Measurements from ENCODE around the gene USP17L26.
"Not testable (repeated sequence)": the region's sequence is repeated elsewhere in the genome, so short reads cannot be mapped to it uniquely, and the experiment has no call there.

The USP17L26 gene, protein sequence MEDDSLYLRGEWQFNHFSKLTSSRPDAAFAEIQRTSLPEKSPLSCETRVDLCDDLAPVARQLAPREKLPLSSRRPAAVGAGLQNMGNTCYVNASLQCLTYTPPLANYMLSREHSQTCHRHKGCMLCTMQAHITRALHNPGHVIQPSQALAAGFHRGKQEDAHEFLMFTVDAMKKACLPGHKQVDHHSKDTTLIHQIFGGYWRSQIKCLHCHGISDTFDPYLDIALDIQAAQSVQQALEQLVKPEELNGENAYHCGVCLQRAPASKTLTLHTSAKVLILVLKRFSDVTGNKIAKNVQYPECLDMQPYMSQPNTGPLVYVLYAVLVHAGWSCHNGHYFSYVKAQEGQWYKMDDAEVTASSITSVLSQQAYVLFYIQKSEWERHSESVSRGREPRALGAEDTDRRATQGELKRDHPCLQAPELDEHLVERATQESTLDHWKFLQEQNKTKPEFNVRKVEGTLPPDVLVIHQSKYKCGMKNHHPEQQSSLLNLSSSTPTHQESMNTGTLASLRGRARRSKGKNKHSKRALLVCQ

GRCh38 chr4:9334358-9334757 lies at the start of gene USP17L26:
Gene USP17L26, plus strand, starts transcription at chr4:9334658. Its CDS starts 0 bp downstream, at chr4:9334658.
- DNase-seq: not testable (repeated sequence)

DNA sequence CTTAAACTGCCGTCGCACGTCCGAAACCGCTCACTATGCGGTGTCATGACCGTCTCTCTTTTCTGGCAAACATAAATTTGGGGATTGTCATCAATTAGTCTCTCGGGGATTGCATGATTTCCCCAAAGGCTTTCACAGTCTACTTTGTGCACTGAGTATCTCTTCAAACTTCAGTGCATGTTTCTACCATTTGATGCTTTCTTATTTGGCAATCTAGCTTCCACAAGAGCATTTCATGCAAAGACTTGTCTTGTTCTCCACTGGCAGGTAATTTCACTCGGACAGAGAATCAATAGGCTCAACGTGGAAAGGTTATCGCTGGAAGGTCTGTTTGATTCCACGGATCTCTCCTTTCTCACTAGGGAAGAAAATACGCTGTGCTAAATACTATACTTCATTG lies 10.3 kb upstream of the USP17L26 start:
- not testable (repeated sequence) for DNase-seq

- DNase-seq: not testable (repeated sequence)
These were observed 9.6 kb upstream of the USP17L26 start, which contains the start of gene USP17L24 for GRCh38 chr4:9324865-9325264. Gene USP17L24, plus strand, starts transcription at chr4:9325165. Its CDS starts 0 bp downstream, at chr4:9325165.

DNA sequence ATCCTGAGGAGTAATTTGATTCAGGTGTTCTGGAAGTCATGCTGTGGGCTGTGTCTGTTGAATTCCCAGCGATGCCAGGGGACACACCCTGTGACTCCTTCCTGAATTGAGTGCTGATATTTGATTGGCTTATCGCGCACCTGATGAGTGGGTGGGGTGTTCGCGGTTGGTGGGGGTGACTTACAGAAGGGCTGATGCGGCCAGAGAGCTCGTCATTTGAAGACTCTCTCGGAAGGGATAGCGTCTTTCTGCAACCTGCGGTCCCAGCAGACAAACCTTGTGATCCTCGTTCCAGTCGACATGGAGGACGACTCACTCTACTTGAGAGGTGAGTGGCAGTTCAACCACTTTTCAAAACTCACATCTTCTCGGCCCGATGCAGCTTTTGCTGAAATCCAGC lies 4.8 kb upstream of the USP17L26 start, which contains the start of gene USP17L25:
Gene USP17L25 (plus strand): TSS at position 301 of the 400 bp plus-strand sequence. CDS start 0 bp downstream, at position 301.
- DNase-seq: not testable (repeated sequence)

DNA sequence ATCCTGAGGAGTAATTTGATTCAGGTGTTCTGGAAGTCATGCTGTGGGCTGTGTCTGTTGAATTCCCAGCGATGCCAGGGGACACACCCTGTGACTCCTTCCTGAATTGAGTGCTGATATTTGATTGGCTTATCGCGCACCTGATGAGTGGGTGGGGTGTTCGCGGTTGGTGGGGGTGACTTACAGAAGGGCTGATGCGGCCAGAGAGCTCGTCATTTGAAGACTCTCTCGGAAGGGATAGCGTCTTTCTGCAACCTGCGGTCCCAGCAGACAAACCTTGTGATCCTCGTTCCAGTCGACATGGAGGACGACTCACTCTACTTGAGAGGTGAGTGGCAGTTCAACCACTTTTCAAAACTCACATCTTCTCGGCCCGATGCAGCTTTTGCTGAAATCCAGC lies 4.6 kb downstream of the USP17L26 start, which contains the start of gene USP17L5:
Gene USP17L5 (plus strand): TSS at position 301 of the 400 bp plus-strand sequence. CDS start 0 bp downstream, at position 301.
- not testable (repeated sequence) for DNase-seq

GRCh38 chr4:9343848-9344247 lies 9.4 kb downstream of the USP17L26 start, which contains the start of gene USP17L27:
Gene USP17L27, plus strand, starts transcription at chr4:9344148. Its CDS starts 0 bp downstream, at chr4:9344148.
- DNase-seq: not testable (repeated sequence)

DNA sequence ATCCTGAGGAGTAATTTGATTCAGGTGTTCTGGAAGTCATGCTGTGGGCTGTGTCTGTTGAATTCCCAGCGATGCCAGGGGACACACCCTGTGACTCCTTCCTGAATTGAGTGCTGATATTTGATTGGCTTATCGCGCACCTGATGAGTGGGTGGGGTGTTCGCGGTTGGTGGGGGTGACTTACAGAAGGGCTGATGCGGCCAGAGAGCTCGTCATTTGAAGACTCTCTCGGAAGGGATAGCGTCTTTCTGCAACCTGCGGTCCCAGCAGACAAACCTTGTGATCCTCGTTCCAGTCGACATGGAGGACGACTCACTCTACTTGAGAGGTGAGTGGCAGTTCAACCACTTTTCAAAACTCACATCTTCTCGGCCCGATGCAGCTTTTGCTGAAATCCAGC lies 14.1 kb downstream of the USP17L26 start, which contains the start of gene USP17L28:
Gene USP17L28 (plus strand): TSS at position 301 of the 400 bp plus-strand sequence. CDS start 0 bp downstream, at position 301.
- DNase-seq: not testable (repeated sequence)

GRCh38 chr4:9350866-9351265 lies 16.4 kb downstream of the USP17L26 start:
- DNase-seq: not testable (repeated sequence)

DNA sequence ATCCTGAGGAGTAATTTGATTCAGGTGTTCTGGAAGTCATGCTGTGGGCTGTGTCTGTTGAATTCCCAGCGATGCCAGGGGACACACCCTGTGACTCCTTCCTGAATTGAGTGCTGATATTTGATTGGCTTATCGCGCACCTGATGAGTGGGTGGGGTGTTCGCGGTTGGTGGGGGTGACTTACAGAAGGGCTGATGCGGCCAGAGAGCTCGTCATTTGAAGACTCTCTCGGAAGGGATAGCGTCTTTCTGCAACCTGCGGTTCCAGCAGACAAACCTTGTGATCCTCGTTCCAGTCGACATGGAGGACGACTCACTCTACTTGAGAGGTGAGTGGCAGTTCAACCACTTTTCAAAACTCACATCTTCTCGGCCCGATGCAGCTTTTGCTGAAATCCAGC lies 18.9 kb downstream of the USP17L26 start, which contains the start of gene USP17L29:
Gene USP17L29 (plus strand): TSS at position 301 of the 400 bp plus-strand sequence. CDS start 0 bp downstream, at position 301.
- not testable (repeated sequence) for DNase-seq

DNA sequence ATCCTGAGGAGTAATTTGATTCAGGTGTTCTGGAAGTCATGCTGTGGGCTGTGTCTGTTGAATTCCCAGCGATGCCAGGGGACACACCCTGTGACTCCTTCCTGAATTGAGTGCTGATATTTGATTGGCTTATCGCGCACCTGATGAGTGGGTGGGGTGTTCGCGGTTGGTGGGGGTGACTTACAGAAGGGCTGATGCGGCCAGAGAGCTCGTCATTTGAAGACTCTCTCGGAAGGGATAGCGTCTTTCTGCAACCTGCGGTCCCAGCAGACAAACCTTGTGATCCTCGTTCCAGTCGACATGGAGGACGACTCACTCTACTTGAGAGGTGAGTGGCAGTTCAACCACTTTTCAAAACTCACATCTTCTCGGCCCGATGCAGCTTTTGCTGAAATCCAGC lies 28.4 kb downstream of the USP17L26 start, which contains the start of gene USP17L30:
Gene USP17L30 (plus strand): TSS at position 301 of the 400 bp plus-strand sequence. CDS start 0 bp downstream, at position 301.
- not testable (repeated sequence) for DNase-seq

- not testable (repeated sequence) for DNase-seq
These were observed 45.4 kb downstream of the USP17L26 start for GRCh38 chr4:9379881-9380280.

DNA sequence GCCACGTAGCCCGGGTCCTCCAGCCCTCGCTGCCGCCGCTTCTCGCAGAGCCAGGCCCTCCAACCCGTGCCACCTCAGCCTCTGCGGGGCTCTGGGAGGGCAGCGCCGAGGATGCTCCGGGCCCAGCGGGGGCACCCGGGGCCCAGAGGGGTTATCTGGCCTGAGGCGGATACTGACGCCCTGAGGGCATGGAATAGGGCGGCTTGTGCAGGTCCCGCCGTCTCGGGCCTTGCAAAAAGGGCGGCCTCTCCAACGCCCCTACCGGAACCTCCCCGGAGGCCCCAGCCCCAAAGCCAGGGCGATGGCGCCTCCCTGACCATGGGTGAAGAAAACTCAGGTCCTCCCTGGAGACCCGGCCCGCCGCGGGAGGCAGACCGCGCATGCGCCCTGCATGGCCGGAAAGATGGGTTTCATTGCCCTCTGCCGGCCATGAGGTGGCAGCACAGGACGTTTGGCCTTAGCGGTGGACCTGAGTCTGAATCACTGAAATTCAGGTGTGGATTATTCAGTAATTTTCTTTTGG lies 46.6 kb downstream of the USP17L26 start:
- DNase-seq: peak in 10 of 56 donors; percentile 2 to 39 (median 7)

DNA sequence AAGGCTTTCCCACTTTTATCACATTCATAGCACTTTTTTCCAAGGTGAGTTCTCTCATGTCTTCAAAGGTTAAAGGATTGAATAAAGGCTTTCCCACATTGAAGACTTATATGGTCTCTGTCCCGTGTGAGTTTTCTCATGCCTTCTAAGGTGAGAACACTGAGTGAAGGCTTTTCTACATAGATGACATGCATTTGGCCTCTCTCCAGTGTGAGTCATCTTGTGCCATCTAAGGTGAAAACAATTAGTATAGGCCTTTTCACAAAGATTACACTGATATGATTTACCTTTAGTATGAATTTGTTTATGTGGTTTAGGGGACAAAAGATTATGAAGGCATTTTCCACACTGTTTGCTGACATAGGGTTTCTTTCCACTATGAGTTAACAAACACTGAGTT lies 49.7 kb downstream of the USP17L26 start:
- DNase-seq: no peak

Measured in nucleus accumbens (tissue), 56 donors.